T-cell (primary cell): ENCODE data around the gene ARHGAP6. TPM values are rescaled to one million over a fixed set of nuclear protein-coding genes. Genes with fewer than 3 reads are reported as not detected.

Experiments
- ATAC-seq, 4 experiments: fragments of 200-7000 bp in 3 of 4; fragments of 150-1000 bp in 1 of 4; cut with Tn5 transposase; replicated peaks in 1 of 4; 1 replicate in 3 of 4; 2 replicates in 1 of 4; pipeline ENCODE4 v1.10.0; 2021; ENCODE audit warnings: moderate library complexity in 3 of 4, mild to moderate bottlenecking in 2 of 4, moderate number of reproducible peaks in 1 of 4
- CTCF ChIA-PET, 2 donors: fragments of 300-600 bp; sonication (Branson Sonifier 250); formaldehyde crosslinking; loops; one replicate each; lab custom pipeline; 2022; ENCODE audit warnings: antibody characterized with exemption in 2 of 2; lab: Charles Lee
- POLR2A ChIA-PET, 2 donors: fragments of 300-600 bp; sonication (Branson Sonifier 250); formaldehyde crosslinking; loops; one replicate each; lab custom pipeline; 2022; ENCODE audit warnings: antibody characterized with exemption in 2 of 2; lab: Charles Lee
- DNase-seq, 35 experiments: peaks; one replicate each; pipeline versions ENCODE4 v3.0.0 to v3.0.0-alpha.2; 2013 to 2023
- H3K27ac ChIP-seq: one replicate; pipeline ENCODE4 v1.5.1; 2013; ENCODE audit warnings: low read length
- H3K27me3 ChIP-seq, 2 experiments: replicated peaks in 1 of 2; 1 replicate in 1 of 2; 2 replicates in 1 of 2; pipeline versions ENCODE4 v1.6.1 to v1.7.0; 2013; ENCODE audit warnings: low read length in 1 of 2, mixed read lengths in 1 of 2; ENCODE audit not compliant: control insufficient read depth in 2 of 2, insufficient read depth in 2 of 2; ENCODE audit errors: extremely low read depth in 1 of 2
- H3K36me3 ChIP-seq, 2 donors: 1 replicate in 1 of 2; 2 replicates in 1 of 2; pipeline versions ENCODE4 v1.6.1 to v1.7.0; 2013; ENCODE audit warnings: low read length in 1 of 2; ENCODE audit not compliant: control insufficient read depth in 2 of 2, insufficient read depth in 1 of 2; ENCODE audit errors: extremely low read depth in 1 of 2
- H3K4me1 ChIP-seq, 2 experiments: 1 replicate in 1 of 2; 2 replicates in 1 of 2; pipeline versions ENCODE4 v1.6.1 to v1.7.0; 2013; ENCODE audit warnings: low read length in 2 of 2, mixed read lengths in 1 of 2; ENCODE audit not compliant: insufficient read depth in 2 of 2, control insufficient read depth in 1 of 2; ENCODE audit errors: extremely low read depth in 1 of 2
- H3K4me3 ChIP-seq, 2 donors: 1 replicate in 1 of 2; 2 replicates in 1 of 2; pipeline versions ENCODE4 v1.5.1 to v1.7.0; 2013; ENCODE audit warnings: mild to moderate bottlenecking in 2 of 2, low read length in 1 of 2, moderate library complexity in 1 of 2; ENCODE audit not compliant: control insufficient read depth in 1 of 2; ENCODE audit errors: extremely low read depth in 1 of 2
- H3K9me3 ChIP-seq: 2 replicates; pipeline ENCODE4 v1.7.0; 2013
- H3K27ac Mint-ChIP-seq, 2 donors: one replicate each; pipeline ENCODE4 v1.8.0; 2020 to 2021; ENCODE audit warnings: mild to moderate bottlenecking in 2 of 2, mixed read lengths in 2 of 2
- H3K27me3 Mint-ChIP-seq, 2 donors: one replicate each; pipeline ENCODE4 v1.8.0; 2021 to 2022; ENCODE audit warnings: mixed read lengths in 2 of 2
- H3K36me3 Mint-ChIP-seq: one replicate; pipeline ENCODE4 v1.8.0; 2021; ENCODE audit warnings: mixed read lengths
- H3K4me1 Mint-ChIP-seq, 3 donors: one replicate each; pipeline ENCODE4 v1.8.0; 2020 to 2022; ENCODE audit warnings: mixed read lengths in 3 of 3, mild to moderate bottlenecking in 1 of 3
- H3K4me3 Mint-ChIP-seq, 3 donors: one replicate each; pipeline ENCODE4 v1.8.0; 2020 to 2022; ENCODE audit warnings: mild to moderate bottlenecking in 3 of 3, mixed read lengths in 3 of 3, moderate library complexity in 3 of 3
- H3K9me3 Mint-ChIP-seq, 3 donors: one replicate each; pipeline ENCODE4 v1.8.0; 2020 to 2022; ENCODE audit warnings: mixed read lengths in 3 of 3
- WGBS: methylation state at CpG from one replicate; pipeline ENCODE4 v1.1.5; 2013; ENCODE audit warnings: missing lambda C conversion rate; ENCODE audit not compliant: insufficient coverage; 5-methylcytosine and 5-hydroxymethylcytosine counted together
- total RNA-seq, 35 experiments: library from RNA in 6 of 35; stranded (reverse) in 6 of 35; fragments of 120-200 nt in 1 of 35; gene quantifications; one replicate each; pipeline versions ENCODE4 v1.2.1 to v1.2.4 and lab custom pipeline; 2013 to 2026

The ARHGAP6 gene
- total RNA-seq, 5 donors from 2014 or later (not counting 1 experiment from before 2014, with no cell fraction given) = 0.09 to 0.13 (median 0.12) TPM; not detected in 2

GRCh38 chrX:11434607-11435006, 231.1 kb downstream of the ARHGAP6 start:
- Mint-ChIP-seq H3K27me3 (peaks cover 3 to 44% of the 10 kb centered on the region in 2 donors), H3K36me3 (no peaks in the 10 kb centered on the region), H3K4me1 (no peaks in the 10 kb centered on the region), H3K4me3 (no peak overlapping the region), H3K27ac (no peak overlapping the region), H3K9me3 (no peaks in the 10 kb centered on the region)
- ATAC-seq (no peak), DNase-seq (no peak)
- Histone ChIP-seq H3K27ac (no peak overlapping the region), H3K27me3 (no peaks in the 10 kb centered on the region), H3K9me3 (no peaks in the 10 kb centered on the region), H3K36me3 (no peaks in the 10 kb centered on the region), H3K4me3 (no peak overlapping the region), H3K4me1 (no peaks in the 10 kb centered on the region)
- ChIA-PET CTCF (no interaction called here), POLR2A (no interaction called here)
- no CpG with 5 or more reads among the region's 3 CpGs for WGBS

DNA sequence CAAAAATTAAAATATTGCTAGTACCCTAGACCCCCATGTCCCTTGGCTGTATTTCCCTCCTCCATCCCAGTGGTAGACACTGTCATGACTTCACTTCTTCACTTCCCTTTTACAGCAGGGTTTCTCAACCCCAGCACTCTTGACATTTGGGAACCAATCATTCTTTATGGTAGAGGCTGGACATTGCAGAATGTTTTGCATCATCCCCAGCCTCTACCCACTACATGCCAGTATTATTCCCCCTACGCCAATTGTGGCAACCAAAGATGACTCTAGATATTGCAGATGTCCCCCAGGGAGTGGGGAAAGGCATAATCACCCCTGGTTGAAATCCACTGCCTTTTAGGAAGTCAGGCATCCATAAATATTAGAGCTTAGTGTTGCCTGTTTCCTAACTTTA, 233.9 kb downstream of the ARHGAP6 start:
- Mint-ChIP-seq H3K4me1 (no peaks in the 10 kb centered on the region), H3K36me3 (no peaks in the 10 kb centered on the region), H3K9me3 (no peaks in the 10 kb centered on the region), H3K27me3 (peaks cover 10 to 44% of the 10 kb centered on the region in 2 donors), H3K4me3 (no peak overlapping the region), H3K27ac (no peak overlapping the region)
- no peak for DNase-seq
- ChIA-PET POLR2A (no interaction called here), CTCF (no interaction called here)
- ATAC-seq = no peak
- no CpG with 5 or more reads among the region's 1 CpG for WGBS
- H3K9me3 ChIP-seq = no peaks in the 10 kb centered on the region
- no peaks in the 10 kb centered on the region for H3K36me3 ChIP-seq
- no peak overlapping the region for H3K4me3 ChIP-seq
- H3K4me1 ChIP-seq = no peaks in the 10 kb centered on the region
- no peak overlapping the region for H3K27ac ChIP-seq
- H3K27me3 ChIP-seq = peaks cover 2 to 13% of the 10 kb centered on the region in 2 experiments

GRCh38 chrX:11430271-11430670, 235.4 kb downstream of the ARHGAP6 start:
- no peaks in the 10 kb centered on the region for H3K9me3 ChIP-seq
- no peaks in the 10 kb centered on the region for H3K9me3 Mint-ChIP-seq

GRCh38 chrX:11429538-11430085, 236.1 kb downstream of the ARHGAP6 start:
- H3K4me1 Mint-ChIP-seq = no peaks in the 10 kb centered on the region
- ATAC-seq (no peak), DNase-seq (no peak)
- H3K36me3 Mint-ChIP-seq = no peaks in the 10 kb centered on the region
- no peak overlapping the region for H3K4me3 ChIP-seq
- H3K9me3 ChIP-seq = no peaks in the 10 kb centered on the region
- CTCF ChIA-PET = no interaction called here
- no peak overlapping the region for H3K27ac Mint-ChIP-seq
- POLR2A ChIA-PET = no interaction called here
- no peaks in the 10 kb centered on the region for H3K36me3 ChIP-seq
- no peaks in the 10 kb centered on the region for H3K9me3 Mint-ChIP-seq
- H3K27me3 ChIP-seq = peaks cover 2 to 16% of the 10 kb centered on the region in 2 experiments
- H3K4me3 Mint-ChIP-seq = no peak overlapping the region
- H3K27me3 Mint-ChIP-seq = peaks cover 17 to 43% of the 10 kb centered on the region in 2 donors
- no CpG with 5 or more reads among the region's 3 CpGs for WGBS
- H3K27ac ChIP-seq = no peak overlapping the region
- H3K4me1 ChIP-seq = no peaks in the 10 kb centered on the region

More at GRCh38 chrX:11430271-11430670, 235.4 kb downstream of the ARHGAP6 start:
- Histone ChIP-seq H3K27me3 (peaks cover 2 to 16% of the 10 kb centered on the region in 2 experiments), H3K4me1 (no peaks in the 10 kb centered on the region), H3K27ac (no peak overlapping the region), H3K4me3 (no peak overlapping the region), H3K36me3 (no peaks in the 10 kb centered on the region)
- no peaks in the 10 kb centered on the region for H3K36me3 Mint-ChIP-seq
- H3K27me3 Mint-ChIP-seq = peaks cover 14 to 42% of the 10 kb centered on the region in 2 donors
- no peak overlapping the region for H3K27ac Mint-ChIP-seq
- POLR2A ChIA-PET = no interaction called here
- CTCF ChIA-PET = no interaction called here
- ATAC-seq (no peak), DNase-seq (no peak)
- no peak overlapping the region for H3K4me3 Mint-ChIP-seq
- H3K4me1 Mint-ChIP-seq = no peaks in the 10 kb centered on the region

DNA sequence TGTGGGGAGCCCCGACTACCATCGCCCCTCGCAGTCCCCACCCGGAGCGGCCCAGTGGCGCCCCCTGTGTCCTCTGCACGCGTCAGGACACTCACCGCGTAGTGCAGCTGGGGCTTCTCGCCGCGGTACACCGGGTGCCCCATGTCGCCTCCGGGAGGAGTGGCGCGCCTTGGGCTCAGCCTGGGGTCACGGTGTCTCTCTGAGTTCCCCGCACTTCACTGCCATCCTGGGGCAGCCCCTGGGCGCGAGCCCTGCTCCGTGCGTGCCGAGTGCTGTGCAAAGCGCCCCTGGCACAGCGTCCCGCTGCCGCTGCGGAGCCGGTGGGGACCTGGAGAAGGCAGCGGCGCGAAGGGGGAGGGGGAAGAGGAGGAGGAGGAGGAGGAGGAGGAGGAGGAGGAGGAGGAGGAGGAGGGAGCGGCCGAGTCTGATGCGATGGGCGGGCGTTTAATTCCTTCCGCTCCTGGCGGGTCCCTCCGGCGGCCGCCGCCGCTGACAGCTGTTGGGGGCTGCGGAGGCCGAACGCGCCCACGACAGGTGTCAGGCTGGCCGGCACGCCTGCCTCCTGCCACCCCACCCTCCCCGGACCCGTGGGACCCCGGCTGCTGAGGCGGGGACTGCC, 238.2 kb downstream of the ARHGAP6 start:
- H3K27ac ChIP-seq = no peak overlapping the region
- Mint-ChIP-seq H3K4me1 (no peaks in the 10 kb centered on the region), H3K36me3 (no peaks in the 10 kb centered on the region), H3K27me3 (peaks cover 14 to 37% of the 10 kb centered on the region in 2 donors), H3K27ac (no peak overlapping the region), H3K4me3 (no peak overlapping the region), H3K9me3 (peaks cover 0 to 3% (median 0%) of the 10 kb centered on the region in 3 donors)
- peak in 2 of 35 experiments; percentile 0 to 2 for DNase-seq
- ChIA-PET CTCF (no interaction called here), POLR2A (no interaction called here)
- ATAC-seq = peak in 1 of 4 experiments; percentile 17
- H3K36me3 ChIP-seq = no peaks in the 10 kb centered on the region
- H3K4me1 ChIP-seq = no peaks in the 10 kb centered on the region
- H3K4me3 ChIP-seq = no peak overlapping the region
- WGBS = 3% methylated on average over 12 of the region's 57 CpGs
- H3K9me3 ChIP-seq = no peaks in the 10 kb centered on the region
- H3K27me3 ChIP-seq = peaks cover 2 to 16% of the 10 kb centered on the region in 2 experiments

DNA sequence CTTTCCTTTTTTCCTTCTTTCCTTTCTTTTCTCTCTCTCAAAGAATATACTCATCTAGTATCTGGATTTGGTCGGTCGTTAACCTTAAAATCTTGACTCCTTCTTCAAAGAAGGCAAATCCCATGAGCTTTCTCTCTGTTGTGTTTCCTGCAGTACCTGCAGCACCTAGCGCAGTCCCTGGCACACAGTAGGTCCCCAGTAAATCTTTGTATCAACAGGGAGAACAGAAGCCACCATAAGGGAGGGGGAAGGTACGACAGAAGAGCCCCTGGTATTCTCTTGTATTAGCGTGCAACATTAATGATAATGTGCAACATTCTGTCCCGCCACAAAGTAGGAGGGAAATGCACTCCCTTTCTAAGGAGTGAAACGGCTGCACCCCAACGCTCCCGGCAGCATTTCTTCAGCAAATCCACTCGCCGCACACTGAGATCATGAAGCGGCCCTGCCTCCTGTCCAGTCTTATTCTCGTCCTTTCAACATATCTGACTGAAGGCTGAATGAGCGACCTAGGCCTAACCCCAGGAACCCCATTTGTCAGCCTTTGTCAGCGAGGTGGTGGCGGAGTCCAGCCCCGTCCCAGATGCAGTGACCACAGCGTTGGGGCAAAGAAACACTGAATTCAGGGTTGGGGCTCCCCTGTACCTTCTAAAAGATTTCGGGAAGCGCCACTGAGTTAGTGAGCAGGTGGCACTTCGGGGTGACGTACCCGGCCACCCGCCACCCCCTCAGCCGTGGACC, 238.8 kb downstream of the ARHGAP6 start:
- POLR2A ChIA-PET = no interaction called here
- peaks cover 14 to 37% of the 10 kb centered on the region in 2 donors for H3K27me3 Mint-ChIP-seq
- Histone ChIP-seq H3K27me3 (peaks cover 2 to 16% of the 10 kb centered on the region in 2 experiments), H3K27ac (no peak overlapping the region), H3K4me3 (no peak overlapping the region), H3K9me3 (no peaks in the 10 kb centered on the region), H3K36me3 (no peaks in the 10 kb centered on the region), H3K4me1 (no peaks in the 10 kb centered on the region)
- CTCF ChIA-PET = no interaction called here
- peaks cover 0 to 3% (median 0%) of the 10 kb centered on the region in 3 donors for H3K9me3 Mint-ChIP-seq
- H3K4me3 Mint-ChIP-seq = no peak overlapping the region
- ATAC-seq = no peak
- no peaks in the 10 kb centered on the region for H3K36me3 Mint-ChIP-seq
- no peak for DNase-seq
- 54% methylated on average over 7 of the region's 25 CpGs for WGBS
- no peak overlapping the region for H3K27ac Mint-ChIP-seq
- H3K4me1 Mint-ChIP-seq = no peaks in the 10 kb centered on the region
